HTR-8/SVneo (cell line): Measurements from ENCODE around the gene SMG1.
"Not testable (repeated sequence)": the region's sequence is repeated elsewhere in the genome, so short reads cannot be mapped to it uniquely, and the experiment has no call there.

Source experiments
- DNase-seq: peaks from one replicate; pipeline ENCODE4 v3.0.0; 2011; ENCODE audit warnings: low spot score, mixed read lengths; ENCODE audit not compliant: insufficient read length
- FAIRE-seq: peaks from 2 replicates; lab custom pipeline; 2011; peaks lifted over from hg19 to GRCh38; lab: Jason Lieb, UNC

SMG1 gene

DNA sequence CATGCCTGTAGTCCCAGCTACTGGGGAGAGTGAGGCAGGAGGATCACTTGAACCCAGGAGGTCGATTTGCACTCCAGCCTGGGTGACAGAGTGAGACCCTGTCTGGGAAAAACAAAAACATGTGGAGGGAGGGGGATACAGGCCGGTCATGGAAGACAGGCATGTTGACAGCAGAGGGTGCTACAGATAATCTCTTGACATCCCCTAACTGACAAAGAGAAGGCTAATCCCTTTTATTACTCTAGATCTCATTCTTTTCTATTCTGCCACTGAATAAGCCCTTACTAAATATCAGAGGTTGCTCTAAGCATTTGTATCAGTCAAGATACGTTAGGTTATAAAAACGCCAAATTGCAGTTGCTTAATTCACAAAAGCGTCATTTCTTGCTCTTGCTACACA, 149.9 kb downstream of the SMG1 start:
- not testable (repeated sequence) for FAIRE-seq, DNase-seq

DNA sequence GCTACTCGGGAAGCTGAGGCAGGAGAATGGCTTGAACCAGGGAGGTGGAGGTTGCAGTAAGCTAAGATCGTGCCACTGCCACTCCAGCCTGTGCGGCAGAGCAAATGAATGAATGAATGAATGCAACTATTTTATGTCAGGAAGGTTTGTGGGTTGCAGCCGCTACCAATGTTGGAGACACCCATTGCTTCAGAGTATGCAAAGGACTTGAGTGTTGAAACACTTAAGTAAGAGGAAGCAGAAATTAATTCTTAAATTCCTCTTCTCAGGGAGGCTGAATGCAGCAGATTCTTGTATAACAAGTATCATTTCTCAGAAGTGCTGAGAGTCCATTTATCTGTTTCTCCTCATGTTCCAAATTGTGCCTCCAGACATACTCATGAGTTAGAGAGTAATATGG, 151.6 kb downstream of the SMG1 start:
- FAIRE-seq: not testable (repeated sequence)

DNA sequence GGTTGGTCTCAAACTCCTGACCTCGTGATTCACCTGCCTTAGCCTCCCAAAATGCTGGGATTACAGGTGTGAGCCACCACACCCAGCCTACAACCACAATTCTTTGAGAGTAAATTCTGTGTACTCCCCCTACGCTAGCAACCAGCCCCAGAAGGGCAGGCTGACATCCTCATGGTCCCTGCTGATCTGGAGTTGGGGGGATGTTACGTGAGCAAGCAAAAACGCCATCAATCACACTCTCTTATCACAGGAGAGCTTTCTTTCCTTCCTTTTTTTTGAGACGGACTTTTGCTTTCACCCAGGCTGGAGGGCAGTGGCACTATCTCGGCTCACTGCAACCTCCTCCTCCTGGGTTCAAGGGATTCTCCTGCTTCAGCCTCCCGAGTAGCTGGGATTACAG, 154.0 kb downstream of the SMG1 start:
- FAIRE-seq, DNase-seq: not testable (repeated sequence)

More for the DNA sequence above, 151.6 kb downstream of the SMG1 start:
- not testable (repeated sequence) for DNase-seq

DNA sequence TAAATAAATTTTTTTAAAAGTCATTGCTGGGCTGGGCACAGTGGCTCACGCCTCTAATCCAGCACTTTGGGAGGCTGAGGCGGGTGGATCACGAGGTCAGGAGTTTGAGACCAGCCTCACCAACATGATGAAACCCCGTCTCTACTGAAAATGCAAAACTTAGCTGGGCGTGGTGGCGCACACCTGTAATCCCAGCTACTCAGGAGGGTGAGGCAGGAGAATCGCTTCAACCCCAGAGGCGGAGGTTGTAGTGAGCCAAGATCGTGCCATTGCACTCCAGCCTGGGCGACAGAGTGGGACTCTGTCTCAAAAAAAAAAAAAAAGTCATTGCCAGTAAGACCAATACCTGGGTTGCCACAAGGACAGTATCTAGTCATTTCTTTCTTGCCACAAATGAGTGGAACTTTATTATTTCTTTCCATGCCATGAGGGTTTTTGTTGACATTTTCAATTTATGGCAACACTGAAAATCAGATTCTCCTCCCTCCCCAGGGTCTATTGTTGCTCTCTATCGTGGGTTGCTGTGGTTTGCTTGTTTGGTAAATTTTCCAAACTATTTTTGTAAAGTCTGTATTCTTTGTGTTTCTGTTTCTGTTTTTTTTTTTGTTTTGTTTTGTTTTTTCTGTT, 155.8 kb downstream of the SMG1 start:
- not testable (repeated sequence) for FAIRE-seq, DNase-seq

DNA sequence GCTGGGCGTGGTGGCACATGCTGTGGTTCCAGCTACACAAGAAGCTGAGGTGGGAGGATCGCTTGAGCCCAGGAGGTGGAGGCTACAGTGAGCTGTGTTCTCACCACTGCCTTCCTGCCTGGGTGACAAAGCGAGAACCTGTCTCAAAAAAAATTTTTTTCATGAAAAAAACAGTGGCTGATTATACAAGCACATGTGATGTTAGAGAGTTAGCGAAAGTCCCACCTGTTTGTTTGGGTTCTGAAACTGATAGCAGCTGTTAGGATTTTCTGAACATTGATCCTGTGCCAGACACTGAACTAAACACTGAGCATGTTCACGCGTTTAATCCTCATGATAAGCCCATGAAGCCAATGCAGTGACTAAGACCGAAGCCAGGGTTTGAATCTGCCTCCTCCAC, 159.0 kb downstream of the SMG1 start:
- FAIRE-seq, DNase-seq: not testable (repeated sequence)

DNA sequence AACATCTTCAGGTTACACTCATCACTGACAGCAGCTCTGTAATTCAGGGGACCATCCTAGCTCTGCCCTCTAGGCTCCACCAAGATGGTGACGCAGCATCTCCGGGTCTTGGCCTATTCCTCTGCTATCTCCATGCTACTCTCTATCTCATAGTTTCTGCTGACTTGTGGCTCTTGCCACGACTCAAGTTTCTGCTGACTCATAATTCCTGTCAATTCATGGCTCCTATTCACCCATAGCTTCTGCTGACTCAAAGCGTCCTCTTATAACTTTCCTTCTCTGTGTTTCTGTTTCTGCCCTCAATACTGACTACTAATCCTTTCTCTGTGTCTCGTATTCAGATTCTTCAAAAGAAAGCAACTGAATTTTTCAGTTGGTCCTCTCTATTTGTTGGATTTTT, 163.5 kb downstream of the SMG1 start:
- not testable (repeated sequence) for FAIRE-seq

DNA sequence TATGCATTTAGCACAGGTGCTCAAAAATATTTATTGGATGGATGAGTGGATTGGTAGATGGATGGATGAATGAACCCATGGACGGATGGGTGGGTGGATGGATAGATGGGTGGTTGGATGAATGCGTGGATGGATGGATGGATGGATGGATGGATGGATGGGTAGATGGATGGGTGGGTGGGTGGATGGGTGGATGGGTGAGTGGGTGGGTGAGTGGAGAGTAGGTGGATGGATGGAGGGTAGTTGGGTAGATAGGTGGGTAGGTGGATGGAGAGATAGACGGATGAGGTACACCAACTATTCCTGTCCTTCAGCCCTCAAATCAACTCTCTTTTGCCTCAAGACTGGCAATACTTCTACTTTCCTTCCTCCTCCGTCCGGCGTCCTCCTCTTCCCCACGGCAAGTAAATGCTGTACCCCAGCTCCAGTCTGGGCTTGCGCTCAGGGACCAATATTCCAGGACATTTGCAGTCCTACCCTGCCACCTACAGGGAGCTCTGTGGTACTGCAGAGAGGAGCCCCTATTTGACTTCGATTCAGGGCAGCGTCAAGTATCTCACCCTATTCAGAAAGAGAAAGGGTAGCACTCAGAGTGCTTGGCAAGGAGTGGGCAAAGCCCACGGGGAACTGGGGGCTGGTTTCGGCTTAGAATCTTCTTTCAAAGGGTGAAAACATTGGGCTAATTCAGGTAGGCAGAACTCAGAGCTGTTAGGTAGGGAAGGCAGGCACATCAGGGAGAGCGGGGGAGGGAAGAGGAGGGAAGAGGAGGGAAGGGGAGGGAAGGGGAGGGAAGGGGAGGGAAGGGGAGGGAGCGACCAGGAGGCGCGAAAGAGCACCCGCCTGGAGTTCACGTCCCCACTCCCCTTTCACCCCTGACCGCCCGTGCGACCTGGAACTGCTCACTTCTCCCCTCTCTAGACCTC, 166.3 kb downstream of the SMG1 start:
- FAIRE-seq, DNase-seq: not testable (repeated sequence)

More for the DNA sequence above, 163.5 kb downstream of the SMG1 start:
- not testable (repeated sequence) for DNase-seq

DNA sequence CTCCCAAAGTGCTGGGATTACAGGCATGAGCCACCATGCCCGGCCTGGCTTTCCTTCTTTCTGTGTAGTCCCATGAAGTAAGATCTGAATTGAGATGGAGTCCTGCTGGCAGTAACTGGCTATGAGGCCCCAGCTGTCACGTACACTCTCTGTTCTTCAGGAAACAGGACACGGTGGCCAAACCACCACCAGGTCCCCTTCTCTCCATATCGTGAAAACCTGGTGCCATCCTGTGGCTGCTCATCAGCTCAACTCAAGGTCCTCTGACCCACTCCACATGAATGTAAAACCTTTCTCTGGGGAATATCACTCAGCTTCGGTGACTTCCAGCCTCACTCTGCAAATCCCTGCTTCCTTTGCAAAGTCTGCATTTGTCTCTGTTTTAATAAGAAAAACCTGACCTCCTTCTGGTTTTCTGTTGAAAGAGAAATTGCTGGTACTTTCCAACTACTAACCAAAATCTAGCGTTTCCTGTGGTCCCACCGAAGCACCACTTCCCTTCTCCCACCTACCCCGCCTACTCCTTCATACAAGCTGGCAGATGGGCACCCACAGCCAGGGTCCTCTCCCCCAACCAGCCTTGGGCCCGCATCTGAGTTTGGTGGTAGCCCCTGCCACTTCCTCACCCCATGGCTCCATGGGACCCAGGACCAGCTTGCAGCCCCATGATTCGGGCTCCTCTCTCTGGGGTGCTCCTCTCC, 168.1 kb downstream of the SMG1 start:
- FAIRE-seq, DNase-seq: not testable (repeated sequence)

DNA sequence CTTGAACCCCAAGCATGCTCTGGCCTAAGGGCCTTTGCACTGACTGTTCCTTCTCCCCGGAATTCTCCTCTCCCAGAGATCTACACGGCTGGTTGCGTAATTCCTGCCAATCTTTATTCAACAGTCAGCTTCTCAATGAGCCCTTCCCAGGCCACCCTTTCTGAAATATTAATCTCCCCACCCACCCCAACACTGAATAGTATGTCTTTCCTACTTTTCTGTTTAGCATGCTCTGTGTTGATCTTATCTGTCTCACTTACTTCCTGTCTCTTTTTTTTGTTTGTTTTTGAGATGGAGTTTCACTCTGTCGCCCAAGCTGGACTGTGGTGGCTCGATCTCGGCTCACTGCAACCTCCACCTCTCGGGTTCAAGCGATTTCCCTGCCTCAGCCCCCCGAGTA, 169.6 kb downstream of the SMG1 start:
- DNase-seq, FAIRE-seq: not testable (repeated sequence)
